NOMO-1 treated with dmso at 0.1 percent for 144 hours (cell line): ENCODE data around the gene TSEN54.
A peak's percentile ranks its signal among the peaks of the same experiment; 100 is the strongest.
"Not testable (repeated sequence)": the region's sequence is repeated elsewhere in the genome, so short reads cannot be mapped to it uniquely, and the experiment has no call there.

ENCODE experiments used
- DNase-seq: peaks from one replicate; lab custom pipeline; 2025; ENCODE audit not compliant: unreplicated experiment; lab: John Stamatoyannopoulos, UW

TSEN54 gene

DNA sequence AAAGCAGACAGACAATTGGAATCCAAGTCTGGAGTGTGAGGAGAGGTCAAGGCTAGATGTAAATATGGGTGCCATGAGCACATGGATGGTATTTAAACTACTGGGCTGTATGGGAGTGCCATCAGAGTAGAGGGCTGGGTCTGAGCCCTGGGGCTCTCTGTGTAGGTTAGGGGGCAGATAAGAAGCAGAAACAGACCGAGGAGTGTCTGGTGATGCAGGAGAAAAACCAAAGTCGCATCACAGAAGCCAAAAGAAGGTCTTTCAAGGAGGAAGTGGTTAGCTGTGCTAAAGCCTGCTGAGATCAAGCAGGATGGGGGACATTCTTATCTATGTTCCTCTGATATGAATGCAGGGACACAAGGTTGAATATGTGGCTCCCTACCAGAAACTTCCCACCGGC, 1.9 kb downstream of the TSEN54 start:
- no peak for DNase-seq

DNA sequence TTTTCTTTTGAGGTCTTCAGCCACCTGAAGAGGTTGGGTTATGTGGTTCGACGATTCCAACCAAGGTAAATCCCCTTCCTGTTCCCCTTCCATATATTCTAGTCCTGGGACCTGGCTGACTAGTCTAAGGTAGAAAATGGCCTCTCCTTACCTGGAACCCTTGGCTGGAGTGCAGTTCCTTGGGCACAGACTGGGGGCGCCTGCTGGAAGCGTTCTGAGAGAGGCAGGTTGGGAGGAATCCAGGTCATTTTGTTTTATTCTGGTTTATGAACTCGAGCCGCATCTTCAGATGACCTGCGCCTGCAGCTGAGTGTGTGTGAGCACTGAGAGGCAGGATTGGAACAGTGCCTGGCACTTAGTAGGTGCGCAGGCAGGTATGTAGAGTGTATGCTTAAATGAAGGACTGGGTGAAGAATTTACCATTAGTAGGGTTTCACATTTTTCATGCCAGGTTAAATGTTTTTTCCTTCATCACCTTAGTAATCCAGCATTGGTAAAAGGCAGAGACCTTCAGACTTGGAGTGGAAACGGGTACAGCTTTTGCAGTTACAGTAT, 2.7 kb downstream of the TSEN54 start:
- DNase-seq = no peak

DNA sequence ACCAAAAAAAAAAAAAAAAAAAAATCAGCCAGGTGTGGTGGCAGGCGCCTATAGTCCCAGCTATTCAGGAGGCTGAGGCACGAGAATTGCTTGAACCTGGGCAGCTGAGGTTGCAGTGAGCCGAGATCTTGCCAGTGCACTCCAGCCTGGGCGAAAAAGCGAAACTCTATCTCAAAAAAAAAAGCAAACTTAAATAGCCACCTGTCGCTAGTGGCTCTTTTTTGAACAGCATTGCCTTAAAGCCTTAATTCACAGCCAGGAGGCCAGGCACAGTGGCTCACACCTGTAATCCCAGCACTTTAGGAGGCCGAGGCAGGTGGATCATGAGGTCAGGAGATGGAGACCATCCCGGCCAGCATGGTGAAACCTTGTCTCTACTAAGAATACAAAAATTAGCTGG, 4.1 kb downstream of the TSEN54 start:
- DNase-seq = not testable (repeated sequence)

DNA sequence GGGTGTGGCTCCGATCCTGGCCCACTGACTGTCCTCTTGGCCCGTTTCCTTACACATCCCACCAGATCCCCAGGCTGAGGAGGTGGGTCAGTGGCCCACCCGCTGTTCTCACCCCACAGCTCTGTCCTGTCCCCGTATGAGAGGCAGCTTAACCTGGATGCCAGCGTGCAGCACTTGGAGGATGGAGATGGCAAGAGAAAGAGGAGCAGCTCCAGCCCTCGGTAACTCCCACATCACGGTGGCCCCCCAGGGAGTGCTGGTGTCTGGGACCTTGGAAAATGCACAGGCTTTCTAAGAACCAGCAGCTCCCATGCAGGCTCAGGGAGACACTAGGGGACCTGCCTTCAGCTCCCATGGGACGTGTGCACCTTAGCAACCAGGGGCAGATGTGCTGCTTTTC, 5.0 kb downstream of the TSEN54 start:
- DNase-seq = no peak

DNA sequence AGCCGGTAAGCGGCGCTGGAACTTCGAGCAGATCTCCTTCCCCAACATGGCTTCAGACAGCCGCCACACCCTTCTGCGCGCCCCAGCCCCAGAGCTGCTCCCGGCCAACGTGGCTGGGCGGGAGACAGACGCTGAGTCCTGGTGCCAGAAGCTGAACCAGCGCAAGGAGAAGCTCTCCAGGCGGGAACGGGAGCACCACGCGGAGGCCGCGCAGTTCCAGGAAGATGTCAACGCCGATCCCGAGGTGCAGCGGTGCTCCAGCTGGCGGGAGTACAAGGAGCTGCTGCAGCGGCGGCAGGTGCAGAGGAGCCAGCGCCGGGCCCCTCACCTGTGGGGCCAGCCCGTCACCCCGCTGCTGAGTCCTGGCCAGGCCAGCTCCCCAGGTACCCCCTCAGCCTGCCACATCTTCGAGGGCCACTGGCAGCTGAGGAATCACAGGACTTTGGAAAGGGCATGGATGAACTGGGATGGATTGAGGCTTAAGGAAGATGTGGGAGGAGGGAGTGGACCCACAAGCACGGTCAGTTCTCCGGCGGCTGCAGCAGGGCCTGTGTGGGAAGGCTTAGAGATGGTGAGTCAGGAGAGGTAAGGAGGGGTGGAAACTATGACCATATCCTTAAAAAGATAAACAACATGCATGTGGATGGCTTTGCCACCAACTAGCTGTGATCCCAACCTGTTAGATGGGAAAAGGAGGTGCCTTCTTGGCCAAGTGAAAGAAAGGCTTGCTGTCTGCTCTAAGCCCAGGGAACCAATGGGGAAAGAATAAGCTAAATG, 5.8 kb downstream of the TSEN54 start:
- DNase-seq = no peak

DNA sequence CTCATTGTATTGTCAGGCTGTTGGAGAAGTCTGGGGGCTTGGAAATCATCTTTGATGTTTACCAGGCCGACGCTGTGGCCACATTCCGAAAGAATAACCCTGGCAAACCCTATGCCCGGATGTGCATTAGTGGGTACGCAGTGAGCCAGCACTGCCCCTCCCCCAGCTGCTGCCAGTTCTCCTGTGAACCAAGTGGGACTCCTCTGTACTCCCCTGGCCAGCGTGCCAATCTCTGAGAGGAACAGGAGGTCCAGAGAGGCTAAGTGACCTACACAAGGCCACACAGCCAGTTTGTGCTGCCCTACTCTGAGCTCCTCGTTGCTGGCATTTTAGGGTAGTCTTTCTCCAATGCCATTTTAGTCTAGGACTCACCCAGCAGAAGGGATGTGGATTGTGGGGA, 7.3 kb downstream of the TSEN54 start:
- no peak for DNase-seq

DNA sequence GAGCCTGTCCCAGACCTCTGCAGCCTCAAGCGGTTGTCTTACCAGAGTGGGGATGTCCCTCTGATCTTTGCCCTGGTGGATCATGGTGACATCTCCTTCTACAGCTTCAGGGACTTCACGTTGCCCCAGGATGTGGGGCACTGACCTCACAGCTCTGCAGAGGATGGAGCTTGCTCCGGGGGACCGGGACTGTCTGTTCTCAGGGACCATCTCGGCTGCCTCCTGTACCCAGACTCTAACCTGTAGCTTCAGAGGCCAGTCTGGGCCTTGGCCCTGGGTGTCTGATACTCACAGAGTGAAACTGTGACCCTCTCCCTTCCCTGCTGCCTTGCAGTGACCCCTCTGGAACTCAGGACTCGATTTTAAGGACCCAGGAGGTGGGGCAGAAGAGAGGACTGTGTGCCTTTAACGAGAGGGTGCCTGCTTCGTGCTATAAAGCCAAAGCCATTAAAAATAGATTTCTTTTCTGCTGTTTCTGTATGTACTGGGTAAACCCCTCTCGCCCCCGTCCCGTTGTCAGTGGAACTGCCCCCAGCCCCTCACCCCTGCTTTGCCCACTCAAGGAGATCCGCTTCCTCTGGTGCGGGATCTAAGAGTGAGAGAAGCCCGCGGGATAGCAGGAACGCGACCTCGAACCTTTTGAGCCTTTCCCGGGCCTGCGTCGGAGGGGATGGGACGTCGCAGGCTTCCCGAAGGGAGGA, 8.1 kb downstream of the TSEN54 start:
- no peak for DNase-seq

DNA sequence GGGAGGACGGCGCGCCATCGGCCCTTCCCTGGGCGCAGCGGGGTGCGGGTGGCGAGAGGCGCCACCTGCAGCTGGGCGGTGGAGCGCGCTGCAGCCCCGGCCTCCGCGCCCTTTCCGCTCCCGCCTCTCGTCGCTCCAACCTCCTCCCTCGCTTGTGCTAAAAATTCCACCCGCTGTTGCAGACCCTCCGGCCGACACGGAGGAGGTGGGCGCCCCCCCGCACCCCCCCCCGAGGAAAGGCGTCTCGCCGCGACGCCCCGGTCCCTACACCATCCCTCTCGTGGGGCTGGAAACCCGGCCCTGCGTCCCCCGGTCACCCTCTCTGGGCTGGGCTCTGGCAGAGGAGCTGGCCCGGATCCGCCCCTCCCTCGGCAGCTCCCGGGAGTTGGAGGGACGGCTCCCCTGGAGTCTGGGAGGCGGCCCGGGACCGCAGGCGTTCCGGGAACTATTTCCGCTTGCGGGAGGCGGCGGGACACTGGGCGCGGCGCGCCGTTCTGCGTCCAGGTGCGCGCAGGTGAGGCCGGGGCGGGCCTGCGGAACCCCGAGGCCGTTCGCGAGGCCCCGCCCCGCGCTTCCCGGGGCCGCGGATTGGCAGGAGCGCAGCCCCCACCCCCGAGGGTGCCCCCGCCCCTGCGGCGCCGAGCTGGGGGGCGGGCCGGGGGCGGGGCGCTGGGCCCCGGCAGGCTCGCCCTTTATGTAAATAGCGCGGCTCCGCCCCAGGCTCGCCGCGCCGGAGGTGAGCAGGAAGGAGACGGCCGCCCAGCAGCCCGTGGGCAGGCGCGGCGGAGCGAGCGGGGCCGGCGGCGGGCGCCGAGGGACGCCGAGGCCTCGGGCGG, 8.9 kb downstream of the TSEN54 start, which contains the start of gene LLGL2:
Gene LLGL2 (plus strand): TSS at position 728 of the 836 bp plus-strand sequence. CDS start 17,730 bp downstream, outside the sequence.
- DNase-seq = peak; percentile 68

DNA sequence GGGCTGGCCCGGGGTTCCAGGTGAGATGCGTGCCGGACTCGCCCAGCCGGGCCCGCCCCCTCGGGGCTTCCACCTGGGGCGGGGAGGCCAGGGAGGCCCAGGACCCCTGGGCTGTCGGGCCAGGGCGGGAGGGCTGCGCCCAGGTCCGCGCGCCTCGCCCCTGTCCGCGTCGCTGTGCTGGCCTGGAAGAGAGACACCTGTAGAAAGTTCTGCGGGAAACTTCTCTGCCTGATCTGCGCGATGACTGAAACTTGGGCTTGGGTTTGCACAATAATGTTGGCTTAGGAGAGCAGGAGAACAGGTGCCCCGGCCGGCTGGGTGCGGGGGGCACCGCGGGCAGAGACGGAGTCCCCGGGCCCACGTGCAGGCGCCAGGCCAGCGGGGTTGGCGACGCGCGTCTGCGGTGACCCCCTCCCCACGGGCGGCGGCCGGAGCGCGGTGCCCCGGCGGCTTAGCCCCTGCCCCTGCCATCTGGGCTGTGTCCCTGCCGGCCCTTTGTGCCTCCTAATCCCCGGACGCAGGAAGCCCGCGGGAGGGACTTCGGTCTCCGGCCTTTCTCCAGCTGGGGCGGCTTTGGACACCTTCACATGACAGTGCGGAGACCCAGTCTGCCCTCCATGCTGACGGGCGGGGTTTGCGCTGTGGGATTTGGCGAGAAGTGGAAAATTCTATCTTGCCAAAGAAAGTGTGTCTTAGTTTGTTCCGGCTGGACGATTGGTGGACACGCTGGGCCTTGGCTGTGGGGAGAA, 9.7 kb downstream of the TSEN54 start:
- no peak for DNase-seq

DNA sequence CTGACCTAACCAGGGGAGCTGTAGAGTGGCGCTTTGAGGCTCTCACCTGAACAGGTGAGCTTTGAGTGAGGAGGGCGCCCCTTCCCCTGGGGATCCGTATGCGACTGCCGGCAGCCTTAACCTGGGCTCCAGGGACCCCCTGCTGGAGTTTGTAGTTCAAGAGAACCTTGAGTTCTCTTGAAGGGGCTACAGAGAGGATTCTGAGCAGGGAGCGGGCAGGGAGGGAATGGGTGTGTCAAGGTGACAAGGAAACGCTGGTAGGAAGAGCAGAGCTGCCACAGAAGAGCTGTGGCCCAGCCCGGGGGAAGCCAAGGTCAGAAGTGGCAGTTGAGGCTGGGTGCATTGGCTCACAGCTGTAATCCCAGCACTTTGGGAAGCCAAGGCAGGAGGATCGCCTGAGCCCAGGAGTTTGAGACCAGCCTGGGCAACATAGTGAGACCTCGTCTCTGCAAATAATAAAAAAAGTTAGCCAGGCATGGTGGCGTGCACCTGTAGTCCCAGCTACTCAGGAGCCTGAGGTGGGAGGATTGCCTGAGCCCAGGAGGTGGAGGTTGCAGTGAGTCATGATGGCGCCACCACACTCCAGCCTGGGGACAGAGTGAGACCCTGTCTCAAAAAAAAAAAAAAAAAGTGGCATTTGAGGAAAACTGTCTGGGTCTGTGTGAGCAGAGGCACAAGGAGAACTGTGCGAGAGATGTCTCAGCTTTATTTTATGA, 10.4 kb downstream of the TSEN54 start:
- DNase-seq = no peak

DNA sequence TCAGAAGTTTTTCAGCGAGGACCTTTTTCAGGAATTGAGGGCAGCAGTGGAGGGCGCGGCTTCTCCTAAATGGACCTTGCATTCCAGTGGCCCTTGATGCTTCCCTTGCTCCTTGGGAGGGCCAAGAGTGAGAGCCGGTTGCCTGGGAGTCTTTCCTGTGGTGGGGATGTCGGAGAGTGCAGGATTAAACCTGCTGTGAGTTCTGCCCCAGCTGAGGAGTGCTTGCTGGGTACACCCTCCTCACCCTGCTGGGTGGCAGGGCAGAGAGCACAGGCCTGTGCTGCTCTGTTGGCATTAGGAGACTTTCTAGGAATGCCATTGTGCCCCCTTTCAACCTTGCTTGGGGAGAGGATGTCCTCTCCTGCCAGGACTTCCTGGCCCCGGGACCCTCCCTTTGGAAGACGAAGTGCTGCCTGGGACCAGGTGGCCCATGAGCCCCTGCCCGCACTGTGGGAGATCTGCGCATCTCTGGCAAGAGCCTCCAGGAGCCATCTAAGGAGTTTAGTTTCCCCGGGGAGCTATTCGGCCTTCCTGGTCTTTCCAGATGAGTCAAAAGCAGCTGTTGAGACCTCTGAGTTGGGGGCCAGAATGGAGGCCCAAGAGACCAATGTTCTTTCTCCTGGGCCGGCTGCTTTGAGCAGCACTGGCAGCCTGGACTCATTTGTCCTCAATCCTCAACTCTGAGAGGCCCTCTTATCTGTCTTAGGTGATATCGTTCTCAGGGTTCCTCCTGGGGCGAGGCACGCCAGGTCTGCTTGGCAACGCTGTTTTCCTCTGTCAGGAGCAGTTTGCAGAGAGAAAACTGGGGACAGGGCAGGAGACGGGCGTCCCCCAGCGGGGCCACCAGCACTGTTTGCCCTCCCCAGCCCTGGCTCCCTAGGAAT, 14.8 kb downstream of the TSEN54 start:
- no peak for DNase-seq

DNA sequence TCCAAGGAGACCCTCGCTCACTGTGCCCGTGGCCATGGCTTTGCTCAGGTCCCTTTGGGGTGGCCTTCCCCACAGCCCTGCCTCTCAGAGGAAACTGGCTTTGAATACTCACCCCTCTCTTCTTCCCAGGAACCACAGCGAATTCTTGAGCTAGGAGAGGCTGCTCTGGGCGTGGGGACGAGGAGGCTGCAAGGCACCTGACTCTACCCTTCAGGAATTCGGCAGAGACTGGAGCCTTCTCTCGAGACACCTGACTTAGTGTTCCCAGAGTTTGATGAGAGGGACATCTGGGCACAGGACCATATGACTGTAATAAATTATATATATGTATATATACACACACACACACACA, 15.4 kb downstream of the TSEN54 start:
- DNase-seq = no peak

DNA sequence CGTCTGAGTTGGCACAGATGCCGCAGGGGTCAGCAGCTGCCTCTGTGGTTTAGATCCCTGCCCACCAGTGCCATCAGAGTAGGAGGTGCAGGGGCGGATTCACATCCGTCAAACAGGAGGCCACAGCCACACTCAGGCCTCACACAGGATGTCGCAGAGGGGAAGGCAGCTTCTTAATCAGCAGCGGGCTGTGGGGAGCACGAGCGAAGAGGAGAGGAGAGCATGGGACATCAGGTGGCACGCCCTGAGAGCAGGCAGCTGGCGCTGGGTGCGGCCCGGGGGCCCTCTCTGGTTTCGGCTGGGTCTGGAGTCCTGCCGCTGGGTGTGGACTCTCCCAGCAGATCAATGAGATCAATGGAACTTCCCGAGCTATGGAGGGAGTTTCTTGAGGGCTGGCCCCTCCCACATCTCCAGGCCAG, 18.8 kb downstream of the TSEN54 start:
- no peak for DNase-seq

DNA sequence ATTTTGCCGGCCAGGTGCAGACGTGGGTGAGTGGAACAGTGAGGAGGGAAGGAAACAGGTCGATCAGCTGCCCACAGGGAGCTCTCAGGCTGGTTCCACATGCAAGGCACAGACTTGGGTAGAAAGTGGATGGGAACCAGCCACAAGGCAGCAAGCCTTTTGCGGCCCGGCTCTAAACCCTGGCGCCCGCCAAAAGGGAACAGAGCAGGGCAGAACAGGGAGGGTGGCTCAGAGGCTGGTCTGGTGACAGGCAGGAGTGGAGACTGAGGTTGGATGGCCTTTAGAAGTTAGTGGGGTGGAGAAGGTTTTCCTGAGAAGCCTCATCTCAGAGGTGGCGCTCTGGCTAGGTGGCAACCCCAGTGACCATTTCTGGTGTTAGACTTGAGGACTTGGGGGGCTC, 19.5 kb downstream of the TSEN54 start:
- DNase-seq = no peak

DNA sequence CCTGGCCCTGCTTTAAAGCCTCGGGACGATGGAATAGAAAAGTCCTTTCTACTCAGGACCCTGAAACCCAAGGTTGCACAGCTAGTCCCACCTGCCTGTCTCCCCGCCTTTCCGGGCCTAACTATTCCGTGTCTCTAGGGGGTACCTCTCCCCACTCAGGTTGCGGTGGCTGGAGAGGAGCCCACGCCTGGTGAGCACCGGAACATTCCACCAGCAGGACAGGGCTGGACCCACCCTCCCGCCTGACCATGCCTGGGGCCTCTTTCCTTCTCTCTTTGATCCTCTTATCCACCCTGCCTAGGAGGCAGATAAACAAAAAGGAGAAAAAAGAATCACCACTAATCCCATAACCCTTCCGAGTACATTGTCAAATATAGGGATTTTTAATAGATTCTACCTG, 20.0 kb downstream of the TSEN54 start:
- DNase-seq = no peak

DNA sequence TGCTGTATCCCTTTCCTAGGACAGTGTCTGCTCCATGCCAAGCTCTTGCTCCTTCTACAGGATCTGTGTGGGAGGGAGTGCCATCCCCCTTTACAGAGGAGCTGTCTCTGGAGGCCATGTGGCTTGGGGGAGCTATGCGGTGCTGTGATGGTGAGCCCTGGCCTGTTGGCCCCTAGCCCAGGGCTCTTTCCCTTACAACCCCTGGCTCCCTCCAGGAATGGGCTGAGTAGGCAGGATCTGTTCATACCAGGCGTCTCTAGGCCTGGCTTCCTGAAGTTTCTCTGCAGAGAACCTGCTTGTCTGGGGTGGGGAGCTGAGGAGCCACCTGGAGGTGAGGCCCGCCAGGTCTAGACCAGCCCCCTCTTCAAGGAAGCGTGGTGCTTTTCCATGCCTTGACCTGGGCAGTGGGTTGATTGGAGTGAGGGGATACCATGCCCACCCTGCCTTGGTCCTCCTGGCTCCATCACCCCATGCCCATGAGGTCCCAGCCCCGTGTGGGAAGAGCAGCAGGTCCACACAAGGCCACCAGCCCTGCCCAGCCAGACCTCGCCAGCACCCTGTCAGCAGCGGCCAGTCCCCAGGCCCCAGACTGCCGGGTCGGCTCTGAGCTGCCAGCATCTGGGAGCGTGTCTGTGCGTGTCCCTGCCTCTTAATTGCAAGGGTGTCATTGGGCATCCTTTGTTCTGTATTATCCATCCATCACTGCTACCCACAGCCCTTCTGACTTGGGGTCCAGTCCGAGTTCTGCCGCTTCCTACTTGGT, 23.8 kb downstream of the TSEN54 start:
- no peak for DNase-seq

DNA sequence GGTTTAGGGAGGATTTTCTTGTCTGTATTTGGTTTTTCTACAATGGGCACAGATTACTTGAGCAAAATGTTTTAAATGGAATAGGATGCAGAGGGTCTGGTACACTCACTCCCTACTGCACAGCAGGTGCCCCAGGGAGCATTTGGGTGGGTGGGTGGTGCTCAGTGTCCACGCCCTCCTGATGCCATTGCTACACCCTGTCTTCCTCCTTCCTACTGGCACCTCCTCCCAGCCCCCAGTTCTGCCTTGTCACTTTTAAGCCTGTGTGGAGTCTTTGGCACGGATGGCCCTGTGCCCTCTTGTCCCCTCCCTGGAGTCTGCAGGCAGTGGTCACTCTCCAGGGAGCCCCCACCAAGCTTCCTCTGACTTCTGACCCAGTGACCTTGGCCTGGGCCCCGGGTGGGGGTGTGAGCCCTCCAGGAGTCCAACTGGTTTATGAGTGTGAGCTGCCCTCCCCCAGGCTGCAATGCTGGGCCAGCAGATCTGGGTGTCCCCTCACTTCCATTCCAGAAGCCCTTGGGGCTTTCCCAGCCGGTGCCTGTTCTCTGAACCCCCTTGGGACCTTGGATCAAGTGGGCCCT, 24.7 kb downstream of the TSEN54 start:
- DNase-seq = no peak

DNA sequence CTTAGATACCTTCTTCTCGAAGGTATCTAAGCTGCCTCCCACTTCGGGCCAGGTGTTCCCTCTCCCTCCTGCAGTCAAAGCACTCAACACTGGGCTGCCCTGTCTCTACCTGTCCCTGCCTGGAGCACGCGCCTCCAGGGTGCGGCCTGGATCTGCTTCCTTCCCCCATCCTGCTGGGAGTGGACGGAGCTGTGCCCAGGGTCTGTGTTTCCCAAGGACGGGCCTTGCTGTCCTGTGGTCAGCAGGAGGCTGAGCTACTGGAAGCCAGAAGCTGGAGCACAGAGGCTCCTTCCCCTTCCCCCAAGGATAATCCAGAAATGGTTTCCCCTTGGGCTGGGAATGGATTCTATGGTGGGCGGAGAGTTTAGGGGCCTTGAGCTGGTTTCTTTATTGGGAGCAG, 25.9 kb downstream of the TSEN54 start:
- no peak for DNase-seq
